Caco-2 (cell line): ENCODE results near the gene PACSIN2. TPM values are rescaled to one million over a fixed set of nuclear protein-coding genes. Genes with fewer than 3 reads are reported as not detected.

Experiments used
- BruUV-seq: library from RNA; stranded (reverse); fragments of 400-500 nt; replicated peaks from 2 replicates; lab custom pipeline; 2021; lab: Mats Ljungman, UMichigan
- CTCF ChIA-PET: fragments of 300-600 bp; sonication (Branson Sonifier 250); formaldehyde crosslinking; loops from one replicate; lab custom pipeline; 2022; ENCODE audit warnings: antibody characterized with exemption; lab: Charles Lee
- POLR2A ChIA-PET: fragments of 300-600 bp; sonication (Branson Sonifier 250); formaldehyde crosslinking; loops from one replicate; lab custom pipeline; 2022; ENCODE audit warnings: antibody characterized with exemption; lab: Charles Lee
- DNase-seq, 2 experiments: peaks; one replicate each; pipeline versions ENCODE4 v3.0.0 to v3.0.0-alpha.2; 2020 to 2022
- H3K27me3 ChIP-seq: replicated peaks from 2 replicates; pipeline ENCODE4 v1.6.0; 2011; ENCODE audit warnings: low read length; ENCODE audit not compliant: control insufficient read depth, insufficient read depth
- H3K36me3 ChIP-seq: 2 replicates; pipeline ENCODE4 v1.5.1; 2011; ENCODE audit warnings: low read length; ENCODE audit not compliant: control insufficient read depth, insufficient read depth
- H3K4me1 ChIP-seq: fragments of 250-450 bp; sonication (Bioruptor Pico); 2 replicates; pipeline ENCODE4 v1.5.1; 2020; ENCODE audit warnings: mild to moderate bottlenecking
- H3K4me3 ChIP-seq: 2 replicates; pipeline ENCODE4 v1.5.1; 2011; ENCODE audit warnings: low read depth, mild to moderate bottlenecking, control low read depth, low read length
- H3K9me3 ChIP-seq: fragments of 250-450 bp; sonication (Bioruptor Pico); 2 replicates; pipeline ENCODE4 v1.5.1; 2020; ENCODE audit warnings: mild to moderate bottlenecking, moderate library complexity
- H3K27ac Mint-ChIP-seq: one replicate; pipeline ENCODE4 v1.8.0; 2022; ENCODE audit warnings: mixed read lengths; ENCODE audit not compliant: unreplicated experiment
- H3K27me3 Mint-ChIP-seq: one replicate; pipeline ENCODE4 v1.8.0; 2022; ENCODE audit warnings: mixed read lengths; ENCODE audit not compliant: insufficient read depth, unreplicated experiment
- H3K36me3 Mint-ChIP-seq: one replicate; pipeline ENCODE4 v1.8.0; 2022; ENCODE audit warnings: mild to moderate bottlenecking, mixed read lengths; ENCODE audit not compliant: insufficient read depth, unreplicated experiment
- H3K4me1 Mint-ChIP-seq: one replicate; pipeline ENCODE4 v1.8.0; 2022; ENCODE audit warnings: low read depth, mixed read lengths; ENCODE audit not compliant: unreplicated experiment
- H3K4me3 Mint-ChIP-seq: one replicate; pipeline ENCODE4 v1.8.0; 2022; ENCODE audit warnings: mild to moderate bottlenecking, moderate library complexity, mixed read lengths; ENCODE audit not compliant: unreplicated experiment
- H3K9me3 Mint-ChIP-seq: one replicate; pipeline ENCODE4 v1.8.0; 2022; ENCODE audit warnings: mixed read lengths; ENCODE audit not compliant: unreplicated experiment
- CTCF ChIP-seq, 2 experiments: fragments of 200-600 bp in 1 of 2; IDR thresholded peaks; 1 replicate in 1 of 2; 2 replicates in 1 of 2; pipeline versions ENCODE4 v1.5.1 to v1.8.0; 2011 to 2022; ENCODE audit warnings: antibody characterized with exemption in 1 of 2, control low read depth in 1 of 2, inconsistent platforms in 1 of 2, low read depth in 1 of 2, low read length in 1 of 2, mild to moderate bottlenecking in 1 of 2, moderate library complexity in 1 of 2; ENCODE audit not compliant: insufficient read depth in 1 of 2, severe bottlenecking in 1 of 2, unreplicated experiment in 1 of 2
- intact Hi-C: fragments of 100-400 bp; cut with micrococcal nuclease; formaldehyde crosslinking; loops from one replicate; pipeline ENCODE4 v1.10.0; 2022; ENCODE audit not compliant: unreplicated experiment
- total RNA-seq: library from RNA; stranded (reverse); gene quantifications from 2 replicates; pipeline ENCODE4 v1.2.3, GENCODE V29; 2022

The PACSIN2 gene
- total RNA-seq, 1 experiment from 2014 or later: 122 TPM

- CTCF ChIA-PET: interaction anchor here (0.9 to 1.5 kb wide), 5 partner anchors 10 to 91 kb away, joined by 3 to 11 read pairs (median 4); no protein-coding TSS in a partner anchor
- BruUV-seq: no TSS peak
- Mint-ChIP-seq H3K36me3 (peaks cover 49% of the 10 kb centered on the region), H3K27ac (peak overlapping the region; percentile 99), H3K4me3 (peak overlapping the region; percentile 82), H3K4me1 (peaks cover 56% of the 10 kb centered on the region), H3K27me3 (no peaks in the 10 kb centered on the region), H3K9me3 (no peaks in the 10 kb centered on the region)
- no peaks in the 10 kb centered on the region; the same call in 1 of the 2 replicates for H3K36me3 ChIP-seq
- TF ChIP-seq CTCF (IDR thresholded peaks at IDR 0.05; ENCODE audit: insufficient read depth in 1 of 2, low read depth in 1 of 2, low read length in 1 of 2, severe bottlenecking in 1 of 2, unreplicated experiment in 1 of 2): no peak
- no peaks in the 10 kb centered on the region for H3K27me3 ChIP-seq
- intact Hi-C loops: loop anchor here (1.0 kb wide), 1 partner anchor 13 kb away; no protein-coding TSS in a partner anchor
- DNase-seq: peak in 1 of 2 experiments; percentile 35
- no peaks in the 10 kb centered on the region for H3K9me3 ChIP-seq
- POLR2A ChIA-PET: interaction anchor here (0.6 to 3.3 kb wide), 12 partner anchors 10 to 96 kb away, joined by 3 to 48 read pairs (median 14); partner anchors contain the start of gene PACSIN2
- peaks cover 71% of the 10 kb centered on the region for H3K4me1 ChIP-seq
- H3K4me3 ChIP-seq: peak overlapping the region; percentile 28
Observed at GRCh38 chr22:42994276-42994916, 20.6 kb downstream of the PACSIN2 start.

- ChIA-PET POLR2A (interaction anchor here (0.6 to 3.3 kb wide), 6 partner anchors 10 to 1545 kb away, joined by 4 to 38 read pairs (median 10); partner anchors contain the start of gene PACSIN2), CTCF (interaction anchor here (0.9 to 1.1 kb wide), 3 partner anchors 11 to 21 kb away, joined by 3 to 7 read pairs (median 5); no protein-coding TSS in a partner anchor)
- Histone ChIP-seq H3K4me3 (peak overlapping the region; percentile 28), H3K4me1 (peaks cover 71% of the 10 kb centered on the region), H3K27me3 (no peaks in the 10 kb centered on the region), H3K36me3 (no peaks in the 10 kb centered on the region; the same call in 1 of the 2 replicates), H3K9me3 (no peaks in the 10 kb centered on the region)
- Mint-ChIP-seq H3K9me3 (no peaks in the 10 kb centered on the region), H3K27ac (peak overlapping the region; percentile 99), H3K27me3 (no peaks in the 10 kb centered on the region), H3K4me3 (peak overlapping the region; percentile 82), H3K36me3 (peaks cover 50% of the 10 kb centered on the region), H3K4me1 (peaks cover 56% of the 10 kb centered on the region)
- intact Hi-C loops: loop anchor here (1.0 kb wide), 1 partner anchor 14 kb away; no protein-coding TSS in a partner anchor
- no peak for TF ChIP-seq CTCF (IDR thresholded peaks at IDR 0.05; ENCODE audit: insufficient read depth in 1 of 2, low read depth in 1 of 2, low read length in 1 of 2, severe bottlenecking in 1 of 2, unreplicated experiment in 1 of 2)
- DNase-seq: peak; percentile 82 to 84
- BruUV-seq: TSS peak; percentile 39
Observed at GRCh38 chr22:42993651-42994275, 21.2 kb downstream of the PACSIN2 start.

- TF ChIP-seq CTCF (IDR thresholded peaks at IDR 0.05; ENCODE audit: insufficient read depth in 1 of 2, low read depth in 1 of 2, low read length in 1 of 2, severe bottlenecking in 1 of 2, unreplicated experiment in 1 of 2): no peak
- ChIA-PET CTCF (interaction anchor here (0.5 to 1.1 kb wide), 2 partner anchors 22 to 95 kb away, joined by 3 to 5 read pairs; no protein-coding TSS in a partner anchor), POLR2A (interaction anchor here (1.1 to 3.3 kb wide), 4 partner anchors 11 to 22 kb away, joined by 6 to 38 read pairs (median 18); partner anchors contain the start of gene PACSIN2)
- Mint-ChIP-seq H3K9me3 (no peaks in the 10 kb centered on the region), H3K27ac (peak overlapping the region; percentile 99), H3K4me1 (peaks cover 49% of the 10 kb centered on the region), H3K27me3 (no peaks in the 10 kb centered on the region), H3K36me3 (peaks cover 51% of the 10 kb centered on the region), H3K4me3 (peak overlapping the region; percentile 82)
- intact Hi-C loops: no loop called here
- H3K4me1 ChIP-seq: peaks cover 71% of the 10 kb centered on the region
- H3K9me3 ChIP-seq: no peaks in the 10 kb centered on the region
- BruUV-seq: no TSS peak
- no peaks in the 10 kb centered on the region for H3K27me3 ChIP-seq
- no peaks in the 10 kb centered on the region; the same call in 1 of the 2 replicates for H3K36me3 ChIP-seq
- H3K4me3 ChIP-seq: peak overlapping the region; percentile 19; the same call in 1 of the 2 replicates
- DNase-seq: no peak
Observed at GRCh38 chr22:42992886-42993479, 22.0 kb downstream of the PACSIN2 start.
